PC-3 (cell line): ENCODE measurements around the gene KCNG3.

Experiments
- EZH2 ChIP-seq: fragments of 300-600 bp; sonication (generic); IDR thresholded peaks from one replicate; pipeline ENCODE4 v1.6.1; 2017; ENCODE audit warnings: antibody characterized with exemption, mild to moderate bottlenecking, low read length; ENCODE audit not compliant: unreplicated experiment
- TF ChIP-seq, protein P1 (sequence below): fragments of 300-600 bp; sonication (generic); conservative IDR thresholded peaks from 2 replicates; pipeline ENCODE4 v1.5.1; 2017; ENCODE audit warnings: antibody characterized with exemption, low read depth, mild to moderate bottlenecking, low read length

GRCh38 chr2:42450136-42450535, 43.6 kb downstream of the KCNG3 start:
- TF ChIP-seq, protein P1, sequence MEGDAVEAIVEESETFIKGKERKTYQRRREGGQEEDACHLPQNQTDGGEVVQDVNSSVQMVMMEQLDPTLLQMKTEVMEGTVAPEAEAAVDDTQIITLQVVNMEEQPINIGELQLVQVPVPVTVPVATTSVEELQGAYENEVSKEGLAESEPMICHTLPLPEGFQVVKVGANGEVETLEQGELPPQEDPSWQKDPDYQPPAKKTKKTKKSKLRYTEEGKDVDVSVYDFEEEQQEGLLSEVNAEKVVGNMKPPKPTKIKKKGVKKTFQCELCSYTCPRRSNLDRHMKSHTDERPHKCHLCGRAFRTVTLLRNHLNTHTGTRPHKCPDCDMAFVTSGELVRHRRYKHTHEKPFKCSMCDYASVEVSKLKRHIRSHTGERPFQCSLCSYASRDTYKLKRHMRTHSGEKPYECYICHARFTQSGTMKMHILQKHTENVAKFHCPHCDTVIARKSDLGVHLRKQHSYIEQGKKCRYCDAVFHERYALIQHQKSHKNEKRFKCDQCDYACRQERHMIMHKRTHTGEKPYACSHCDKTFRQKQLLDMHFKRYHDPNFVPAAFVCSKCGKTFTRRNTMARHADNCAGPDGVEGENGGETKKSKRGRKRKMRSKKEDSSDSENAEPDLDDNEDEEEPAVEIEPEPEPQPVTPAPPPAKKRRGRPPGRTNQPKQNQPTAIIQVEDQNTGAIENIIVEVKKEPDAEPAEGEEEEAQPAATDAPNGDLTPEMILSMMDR: no peak
- no peak for TF ChIP-seq EZH2
